Spinal cord (tissue), 10 donors: ENCODE measurements around the gene CDK18. TPM values are rescaled to one million over a fixed set of nuclear protein-coding genes. Genes with fewer than 3 reads are reported as not detected.

Experiments used
- DNase-seq, 6 donors: peaks; one replicate each; pipeline versions ENCODE4 v3.0.0 to v3.0.0-alpha.2; 2013 to 2015; ENCODE audit warnings: low spot score in 6 of 6, low read depth in 4 of 6
- H3K27ac ChIP-seq: one replicate; pipeline ENCODE4 v1.5.1; 2013; ENCODE audit warnings: low read depth, low read length, control low read depth
- H3K27me3 ChIP-seq: one replicate; pipeline ENCODE4 v1.6.1; 2013; ENCODE audit warnings: low read length; ENCODE audit not compliant: control insufficient read depth, insufficient read depth
- H3K36me3 ChIP-seq: one replicate; pipeline ENCODE4 v1.6.1; 2013; ENCODE audit warnings: low read length; ENCODE audit not compliant: control insufficient read depth, insufficient read depth
- H3K4me1 ChIP-seq: one replicate; pipeline ENCODE4 v1.6.1; 2013; ENCODE audit warnings: low read length; ENCODE audit not compliant: control insufficient read depth, insufficient read depth
- H3K4me3 ChIP-seq: one replicate; pipeline ENCODE4 v1.5.1; 2013; ENCODE audit warnings: low read depth, low read length, control low read depth
- H3K9me3 ChIP-seq: one replicate; pipeline ENCODE4 v1.6.1; 2013; ENCODE audit warnings: low read length; ENCODE audit not compliant: control insufficient read depth, insufficient read depth
- WGBS: methylation state at CpG from one replicate; pipeline ENCODE4 v1.1.5; 2013; ENCODE audit warnings: missing lambda C conversion rate; ENCODE audit not compliant: insufficient coverage; 5-methylcytosine and 5-hydroxymethylcytosine counted together
- polyA plus RNA-seq, 2 donors: library from polyadenylated mRNA; unstranded; fragments of 120-200 nt; gene quantifications; one replicate each; pipeline ENCODE4 v1.2.1, GENCODE V29; 2013; ENCODE audit not compliant: insufficient read length in 2 of 2
- total RNA-seq, 2 donors: library from RNA; depleted of rRNA in 1 of 2; stranded (reverse); fragments of 120-200 nt in 1 of 2; fragments of >200 nt in 1 of 2; gene quantifications; one replicate each; pipeline versions ENCODE4 v1.2.3 to v1.2.4, GENCODE V29; 2013 to 2014
- donor health status: healthy.

Gene CDK18
- total and polyA plus RNA-seq, 4 donors = 11.6 to 139 (median 66.2) TPM

DNA sequence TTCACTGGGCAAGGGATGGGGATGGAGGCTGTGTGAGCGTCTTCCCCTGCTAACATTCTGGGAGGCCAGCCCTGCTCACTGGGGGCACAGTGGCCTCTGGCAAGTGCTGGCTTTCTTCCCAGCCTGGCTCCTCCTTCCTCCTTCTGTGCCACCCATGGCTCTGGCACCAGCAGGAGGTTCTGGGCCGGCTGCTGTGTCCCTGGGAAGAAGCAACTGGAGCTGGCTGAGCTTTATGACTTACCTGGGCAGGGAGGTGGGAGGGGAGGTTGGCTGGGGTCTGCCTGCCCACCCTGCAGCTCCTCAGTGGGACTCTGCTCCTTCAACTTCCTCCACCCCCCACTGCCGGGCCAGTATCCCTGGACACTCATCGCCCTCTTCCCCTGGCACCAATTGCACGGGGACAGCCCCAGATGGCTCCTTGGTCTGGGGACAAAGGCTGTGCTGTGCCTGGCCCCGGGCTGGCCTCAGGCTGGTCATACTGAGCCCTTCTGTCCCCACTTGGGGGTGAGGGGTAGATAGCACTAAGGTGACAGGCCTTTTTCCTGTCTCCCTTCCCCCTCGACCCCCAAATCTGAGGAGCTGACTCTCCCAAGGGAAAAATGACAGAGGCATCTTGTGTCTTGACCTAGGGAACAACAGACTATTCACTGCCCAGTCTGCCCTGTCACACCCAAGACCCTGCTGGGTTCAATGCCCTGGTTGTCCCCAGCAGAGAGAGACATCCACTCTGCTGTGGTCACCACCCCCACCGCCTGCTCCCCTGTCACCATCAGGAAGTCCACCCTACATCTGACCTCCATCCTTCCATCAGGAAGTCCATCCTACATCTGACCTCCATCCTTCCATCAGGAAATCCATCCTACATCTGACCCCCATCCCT lies 14.4 kb downstream of the CDK18 start:
- peaks cover 66% of the 10 kb centered on the region for H3K4me1 ChIP-seq
- no peaks in the 10 kb centered on the region for H3K9me3 ChIP-seq
- H3K4me3 ChIP-seq = no peak overlapping the region
- no peaks in the 10 kb centered on the region for H3K27me3 ChIP-seq
- peak in 2 of 6 donors; percentile 55 to 81 for DNase-seq
- peak overlapping the region; percentile 57 for H3K27ac ChIP-seq
- H3K36me3 ChIP-seq = peaks cover 3% of the 10 kb centered on the region
- WGBS = 44% methylated on average over 6 of the region's 8 CpGs

DNA sequence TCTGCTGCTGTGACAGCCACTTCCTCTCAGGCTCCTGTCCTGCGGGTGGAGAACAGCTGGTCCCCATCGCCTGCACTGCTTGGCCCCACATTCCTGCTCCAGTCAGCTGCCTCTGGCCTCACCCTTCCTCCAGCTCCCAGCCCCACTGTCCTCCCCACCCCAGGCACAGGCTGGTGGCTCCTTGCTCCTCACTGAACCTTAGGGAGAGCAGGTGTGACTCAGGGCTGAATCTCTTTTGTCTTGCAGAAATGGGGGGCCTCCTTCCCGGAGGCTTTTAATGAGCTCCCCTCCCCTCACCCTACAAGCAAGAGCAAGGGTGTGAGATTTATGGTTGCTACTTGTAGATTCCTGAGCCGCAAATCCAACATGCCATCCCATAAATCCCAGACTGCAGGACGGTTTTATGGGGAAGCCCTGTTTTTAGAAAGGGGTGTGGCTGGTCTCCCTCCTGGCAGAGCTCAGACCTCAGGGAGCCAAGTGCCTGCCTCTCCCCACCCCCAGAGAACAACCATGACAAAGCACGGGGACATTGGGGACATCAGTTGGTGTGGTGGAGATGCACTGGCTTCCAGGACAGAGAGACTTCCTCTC lies 15.2 kb downstream of the CDK18 start:
- DNase-seq = no peak
- peaks cover 68% of the 10 kb centered on the region for H3K4me1 ChIP-seq
- H3K36me3 ChIP-seq = peaks cover 3% of the 10 kb centered on the region
- H3K9me3 ChIP-seq = no peaks in the 10 kb centered on the region
- H3K27me3 ChIP-seq = no peaks in the 10 kb centered on the region
- no peak overlapping the region for H3K4me3 ChIP-seq
- WGBS = 37% methylated on average over 3 of the region's 6 CpGs
- H3K27ac ChIP-seq = no peak overlapping the region

GRCh38 chr1:205520709-205521108 lies 16.2 kb downstream of the CDK18 start:
- WGBS = 84% methylated on average over 3 of the region's 4 CpGs
- H3K27ac ChIP-seq = no peak overlapping the region
- no peak overlapping the region for H3K4me3 ChIP-seq
- H3K4me1 ChIP-seq = peaks cover 66% of the 10 kb centered on the region
- no peaks in the 10 kb centered on the region for H3K27me3 ChIP-seq
- DNase-seq = no peak
- peaks cover 3% of the 10 kb centered on the region for H3K36me3 ChIP-seq
- H3K9me3 ChIP-seq = no peaks in the 10 kb centered on the region

DNA sequence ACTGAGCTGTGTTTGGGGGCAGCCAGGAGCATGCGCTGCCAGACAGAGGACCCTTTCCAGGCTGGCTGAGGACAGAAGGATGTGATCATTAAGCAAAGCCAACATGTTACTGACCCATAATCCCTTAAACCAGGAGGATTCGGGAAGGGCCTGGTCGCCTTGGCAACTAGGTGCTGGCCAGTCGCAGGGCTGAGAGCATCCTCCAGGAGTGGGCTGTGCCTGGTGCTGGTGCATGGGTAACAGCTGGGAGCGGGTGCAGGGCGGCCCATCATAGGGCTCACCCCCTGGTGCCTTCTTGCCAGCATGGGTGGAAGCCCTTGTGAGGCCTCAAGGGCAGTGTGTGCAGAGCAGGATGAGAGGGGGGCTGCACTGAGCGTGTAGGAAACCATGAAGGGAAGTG lies 17.2 kb downstream of the CDK18 start:
- Histone ChIP-seq H3K27ac (no peak overlapping the region), H3K4me1 (peaks cover 56% of the 10 kb centered on the region), H3K4me3 (no peak overlapping the region), H3K9me3 (no peaks in the 10 kb centered on the region), H3K36me3 (peaks cover 13% of the 10 kb centered on the region), H3K27me3 (no peaks in the 10 kb centered on the region)
- peak in 2 of 6 donors; percentile 27 to 61 for DNase-seq
- WGBS = 73% methylated on average over 6 of the region's 7 CpGs

DNA sequence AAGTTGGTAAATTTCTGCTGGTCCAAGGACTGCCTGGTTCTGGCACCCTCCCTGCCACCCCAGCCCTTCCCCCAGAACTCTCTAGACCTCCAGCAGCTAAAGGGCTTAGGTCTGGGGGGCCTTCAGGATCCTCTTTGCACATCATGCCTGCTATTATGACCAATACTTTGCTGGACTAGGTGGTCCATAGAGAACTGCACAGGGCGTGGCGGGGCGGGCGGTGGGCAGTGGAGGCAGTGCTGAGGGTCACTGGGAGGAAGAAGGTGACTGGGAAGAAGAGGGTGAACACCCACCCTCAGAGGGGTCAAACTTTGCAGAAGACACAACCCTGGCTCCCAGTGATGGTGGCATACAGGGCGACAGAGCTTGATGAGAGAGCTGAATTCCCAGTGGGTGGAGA lies 18.2 kb downstream of the CDK18 start:
- Histone ChIP-seq H3K4me3 (no peak overlapping the region), H3K9me3 (no peaks in the 10 kb centered on the region), H3K36me3 (peaks cover 14% of the 10 kb centered on the region), H3K27ac (no peak overlapping the region), H3K4me1 (peaks cover 46% of the 10 kb centered on the region), H3K27me3 (no peaks in the 10 kb centered on the region)
- no peak for DNase-seq
- 88% methylated on average over 4 of the region's 5 CpGs for WGBS

GRCh38 chr1:205523261-205523890 lies 18.9 kb downstream of the CDK18 start:
- 71% methylated on average over 11 of the region's 16 CpGs for WGBS
- Histone ChIP-seq H3K36me3 (peaks cover 14% of the 10 kb centered on the region), H3K4me1 (peaks cover 43% of the 10 kb centered on the region), H3K27me3 (no peaks in the 10 kb centered on the region), H3K27ac (no peak overlapping the region), H3K9me3 (no peaks in the 10 kb centered on the region), H3K4me3 (no peak overlapping the region)
- DNase-seq = no peak

DNA sequence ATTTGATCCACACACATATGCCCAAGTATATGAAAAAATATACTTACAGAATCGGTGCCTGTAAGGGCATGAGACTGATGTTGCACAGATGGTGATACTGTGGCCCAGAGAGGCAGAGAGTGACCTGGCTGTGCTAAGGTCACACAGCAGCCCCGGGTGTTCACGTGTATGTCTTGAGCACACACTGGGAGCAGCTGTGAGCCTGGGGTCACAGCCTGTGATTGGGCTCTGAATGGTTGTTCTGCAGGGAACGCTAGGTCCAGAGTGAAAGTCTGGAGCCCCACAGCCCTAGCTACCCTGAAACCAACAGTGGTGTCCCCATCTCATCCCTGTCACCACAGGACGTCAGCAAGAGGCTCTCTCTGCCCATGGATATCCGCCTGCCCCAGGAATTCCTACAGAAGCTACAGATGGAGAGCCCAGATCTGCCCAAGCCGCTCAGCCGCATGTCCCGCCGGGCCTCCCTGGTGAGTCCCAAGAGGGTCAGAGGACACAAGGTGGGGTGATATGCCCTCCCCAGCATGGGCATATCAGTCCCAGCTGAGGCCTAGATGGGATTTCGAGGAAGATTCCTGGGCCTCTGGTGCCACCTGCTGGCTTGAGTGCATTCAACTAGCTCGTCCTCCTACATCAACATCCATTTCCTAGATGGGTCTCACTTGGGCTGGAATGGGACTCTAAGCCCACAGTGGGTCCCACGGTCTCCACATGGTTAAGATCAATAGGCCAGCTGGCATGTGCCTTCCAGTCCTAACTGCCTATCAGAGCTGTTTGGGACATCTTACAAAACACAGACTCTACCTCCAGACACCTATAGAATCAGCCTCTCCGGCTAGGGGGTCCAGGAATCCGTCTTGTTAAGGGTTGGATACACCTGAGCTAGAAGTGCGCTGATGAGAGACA lies 19.7 kb downstream of the CDK18 start:
- H3K4me1 ChIP-seq = peaks cover 43% of the 10 kb centered on the region
- WGBS = 47% methylated on average over 15 of the region's 16 CpGs
- DNase-seq = peak in 5 of 6 donors; percentile 74 to 96 (median 81)
- H3K27ac ChIP-seq = no peak overlapping the region
- H3K36me3 ChIP-seq = peaks cover 19% of the 10 kb centered on the region
- no peak overlapping the region for H3K4me3 ChIP-seq
- H3K9me3 ChIP-seq = no peaks in the 10 kb centered on the region
- no peaks in the 10 kb centered on the region for H3K27me3 ChIP-seq

DNA sequence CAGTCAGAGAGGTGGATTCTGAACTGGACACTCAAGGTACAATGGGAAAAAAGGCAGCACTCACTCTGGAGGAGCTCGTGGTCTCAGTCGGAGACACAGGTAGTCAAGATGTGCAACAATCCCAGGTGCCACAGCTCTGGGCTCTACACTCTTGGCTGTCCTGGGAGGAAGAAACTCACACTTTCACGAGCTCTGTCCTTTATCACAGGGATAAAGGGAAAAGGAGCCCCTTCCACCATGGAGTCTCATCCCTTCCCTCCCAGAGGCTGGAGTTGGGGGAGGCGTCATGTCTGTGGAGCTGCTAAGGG lies 20.3 kb downstream of the CDK18 start:
- DNase-seq = no peak
- Histone ChIP-seq H3K9me3 (no peaks in the 10 kb centered on the region), H3K36me3 (peaks cover 21% of the 10 kb centered on the region), H3K27ac (no peak overlapping the region), H3K27me3 (no peaks in the 10 kb centered on the region), H3K4me1 (peaks cover 41% of the 10 kb centered on the region), H3K4me3 (no peak overlapping the region)
- 100% methylated on average over 2 of the region's 4 CpGs for WGBS
